ENCODE measurements around the gene NSG1. TPM values are rescaled to one million over a fixed set of nuclear protein-coding genes. Genes with fewer than 3 reads are reported as not detected.

Gene NSG1
- total RNA-seq, 1 experiment from 2014 or later, result not detected

DNA sequence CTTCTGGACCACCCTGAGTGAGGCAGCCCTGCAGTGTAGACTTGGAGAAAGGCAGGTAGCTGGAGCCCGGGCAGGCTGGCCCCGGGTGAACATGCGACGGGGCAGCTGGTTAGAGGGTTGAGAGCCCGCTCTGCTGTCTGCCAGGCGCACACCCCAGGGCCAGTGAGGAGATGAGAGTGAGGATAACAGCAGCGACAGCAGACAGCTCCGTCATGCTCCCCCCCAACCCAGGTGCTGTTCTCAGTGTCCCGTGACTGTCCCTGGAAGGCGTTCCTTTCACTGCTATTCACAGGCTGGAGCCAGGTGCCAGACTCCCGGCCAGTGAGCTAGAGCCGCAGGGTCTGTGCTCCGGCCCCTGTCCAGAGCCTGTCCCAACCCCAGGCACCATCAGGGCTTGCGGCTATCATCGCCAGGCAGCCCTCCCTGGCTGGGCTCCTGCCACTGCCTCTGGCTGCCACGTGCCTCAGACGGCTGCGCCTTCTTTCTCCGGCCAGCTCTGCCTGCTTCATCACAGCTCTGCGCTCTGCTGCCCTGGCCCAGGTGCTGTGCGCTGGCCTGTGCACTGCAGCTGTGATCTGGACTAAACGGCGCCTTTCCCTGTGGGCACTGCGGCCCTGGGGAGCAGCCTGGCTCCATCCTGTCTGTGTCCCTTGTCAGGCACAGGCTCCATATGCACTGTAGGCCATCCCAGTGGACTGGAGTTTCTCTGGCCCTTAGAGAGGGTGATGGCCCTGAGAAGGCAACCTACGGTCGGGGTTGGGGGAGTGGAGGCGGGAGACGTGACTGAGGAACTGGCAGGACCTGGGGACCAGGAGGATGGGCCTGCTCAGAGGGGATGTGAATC is 19.8 kb downstream of the NSG1 start:
- H3K4me1 ChIP-seq (replicated peaks; ENCODE audit: insufficient read depth), result no peaks in the 10 kb centered on the region
- TF ChIP-seq EZH2 (IDR thresholded peaks at IDR 0.05; ENCODE audit: low read depth), result no peak
- TF ChIP-seq, protein P1, sequence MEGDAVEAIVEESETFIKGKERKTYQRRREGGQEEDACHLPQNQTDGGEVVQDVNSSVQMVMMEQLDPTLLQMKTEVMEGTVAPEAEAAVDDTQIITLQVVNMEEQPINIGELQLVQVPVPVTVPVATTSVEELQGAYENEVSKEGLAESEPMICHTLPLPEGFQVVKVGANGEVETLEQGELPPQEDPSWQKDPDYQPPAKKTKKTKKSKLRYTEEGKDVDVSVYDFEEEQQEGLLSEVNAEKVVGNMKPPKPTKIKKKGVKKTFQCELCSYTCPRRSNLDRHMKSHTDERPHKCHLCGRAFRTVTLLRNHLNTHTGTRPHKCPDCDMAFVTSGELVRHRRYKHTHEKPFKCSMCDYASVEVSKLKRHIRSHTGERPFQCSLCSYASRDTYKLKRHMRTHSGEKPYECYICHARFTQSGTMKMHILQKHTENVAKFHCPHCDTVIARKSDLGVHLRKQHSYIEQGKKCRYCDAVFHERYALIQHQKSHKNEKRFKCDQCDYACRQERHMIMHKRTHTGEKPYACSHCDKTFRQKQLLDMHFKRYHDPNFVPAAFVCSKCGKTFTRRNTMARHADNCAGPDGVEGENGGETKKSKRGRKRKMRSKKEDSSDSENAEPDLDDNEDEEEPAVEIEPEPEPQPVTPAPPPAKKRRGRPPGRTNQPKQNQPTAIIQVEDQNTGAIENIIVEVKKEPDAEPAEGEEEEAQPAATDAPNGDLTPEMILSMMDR (conservative IDR thresholded peaks at IDR 0.05), result no peak
- H3K27ac ChIP-seq, result no peak overlapping the region
- no peak overlapping the region for H3K4me2 ChIP-seq
- BruUV-seq (replicated peaks), result no TSS peak
- POLR2A ChIA-PET (ENCODE audit: unreplicated experiment), result interaction anchor here (0.6 kb wide), 1 partner anchor 12 kb away, joined by 4 read pairs; no protein-coding TSS in a partner anchor
- peaks cover 35% of the 10 kb centered on the region; the same call in 1 of the 2 replicates for H3K27me3 ChIP-seq (ENCODE audit: insufficient read depth, low read depth)
- H3K9me3 ChIP-seq (ENCODE audit: insufficient read depth, low read depth), result no peaks in the 10 kb centered on the region
- H3K36me3 ChIP-seq (ENCODE audit: low read depth), result no peaks in the 10 kb centered on the region
- H2AFZ ChIP-seq, result no peak overlapping the region
- CTCF ChIA-PET, result no interaction called here
- no peaks in the 10 kb centered on the region for H4K20me1 ChIP-seq (ENCODE audit: insufficient read depth)
- H3F3A ChIP-seq (ENCODE audit: insufficient read depth, low read depth), result no peaks in the 10 kb centered on the region
- intact Hi-C loops (cut with micrococcal nuclease; ENCODE audit: unreplicated experiment), result no loop called here
- H3K79me2 ChIP-seq (ENCODE audit: low read depth), result no peaks in the 10 kb centered on the region
- no peaks in the 10 kb centered on the region for H3K9me2 ChIP-seq (ENCODE audit: insufficient read depth)
- no peak overlapping the region for H3K4me3 ChIP-seq
- no peak for DNase-seq

GRCh38 chr4:4407299-4408131 is 20.6 kb downstream of the NSG1 start:
- Histone ChIP-seq H2AFZ (no peak overlapping the region), H3F3A (ENCODE audit: insufficient read depth, low read depth) (no peaks in the 10 kb centered on the region), H3K27me3 (ENCODE audit: insufficient read depth, low read depth) (peaks cover 33% of the 10 kb centered on the region; the same call in 1 of the 2 replicates), H3K36me3 (ENCODE audit: low read depth) (no peaks in the 10 kb centered on the region), H3K4me1 (replicated peaks; ENCODE audit: insufficient read depth) (no peaks in the 10 kb centered on the region), H3K79me2 (ENCODE audit: low read depth) (no peaks in the 10 kb centered on the region), H3K27ac (no peak overlapping the region), H3K9me2 (ENCODE audit: insufficient read depth) (no peaks in the 10 kb centered on the region), H3K4me3 (no peak overlapping the region), H3K9me3 (ENCODE audit: insufficient read depth, low read depth) (no peaks in the 10 kb centered on the region), H3K4me2 (no peak overlapping the region), H4K20me1 (ENCODE audit: insufficient read depth) (no peaks in the 10 kb centered on the region)
- POLR2A ChIA-PET (ENCODE audit: unreplicated experiment), result no interaction called here
- BruUV-seq (replicated peaks), result no TSS peak
- DNase-seq, result no peak
- TF ChIP-seq, protein P1 (conservative IDR thresholded peaks at IDR 0.05), result no peak
- TF ChIP-seq EZH2 (IDR thresholded peaks at IDR 0.05; ENCODE audit: low read depth), result no peak
- intact Hi-C loops (cut with micrococcal nuclease; ENCODE audit: unreplicated experiment), result no loop called here
- CTCF ChIA-PET, result no interaction called here

DNA sequence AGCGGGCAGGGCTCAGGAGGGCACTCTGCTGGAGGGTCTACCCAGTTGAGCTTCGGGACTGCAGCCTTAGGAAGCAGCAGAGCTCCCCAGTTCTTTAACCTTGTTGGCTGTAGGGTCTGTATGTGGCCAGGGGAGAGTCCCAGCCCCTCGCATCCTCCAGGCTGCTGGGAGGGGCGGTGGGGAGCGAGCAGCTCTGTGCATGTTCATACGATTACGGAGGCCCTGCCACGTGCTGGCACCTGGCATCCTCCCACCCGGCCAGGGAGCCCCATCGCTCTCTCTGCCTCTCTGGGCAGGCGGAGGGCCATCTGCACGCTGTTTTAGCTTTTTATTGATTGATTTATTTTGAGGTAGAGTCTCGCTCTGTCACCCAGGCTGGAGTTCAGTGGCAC is 21.2 kb downstream of the NSG1 start:
- CTCF ChIA-PET, result no interaction called here
- Histone ChIP-seq H3K9me3 (ENCODE audit: insufficient read depth, low read depth) (no peaks in the 10 kb centered on the region), H3K4me1 (replicated peaks; ENCODE audit: insufficient read depth) (no peaks in the 10 kb centered on the region), H3K79me2 (ENCODE audit: low read depth) (no peaks in the 10 kb centered on the region), H3K4me3 (no peak overlapping the region), H3K9me2 (ENCODE audit: insufficient read depth) (no peaks in the 10 kb centered on the region), H2AFZ (no peak overlapping the region), H3K27ac (no peak overlapping the region), H4K20me1 (ENCODE audit: insufficient read depth) (no peaks in the 10 kb centered on the region), H3K4me2 (no peak overlapping the region), H3K36me3 (ENCODE audit: low read depth) (no peaks in the 10 kb centered on the region), H3F3A (ENCODE audit: insufficient read depth, low read depth) (no peaks in the 10 kb centered on the region), H3K27me3 (ENCODE audit: insufficient read depth, low read depth) (peaks cover 29% of the 10 kb centered on the region; the same call in 1 of the 2 replicates)
- intact Hi-C loops (cut with micrococcal nuclease; ENCODE audit: unreplicated experiment), result no loop called here
- BruUV-seq (replicated peaks), result no TSS peak
- TF ChIP-seq, protein P1 (conservative IDR thresholded peaks at IDR 0.05), result no peak
- TF ChIP-seq EZH2 (IDR thresholded peaks at IDR 0.05; ENCODE audit: low read depth), result no peak
- no peak for DNase-seq
- POLR2A ChIA-PET (ENCODE audit: unreplicated experiment), result no interaction called here
